ENCODE results near the gene PLEKHH2.

PLEKHH2 gene

DNA sequence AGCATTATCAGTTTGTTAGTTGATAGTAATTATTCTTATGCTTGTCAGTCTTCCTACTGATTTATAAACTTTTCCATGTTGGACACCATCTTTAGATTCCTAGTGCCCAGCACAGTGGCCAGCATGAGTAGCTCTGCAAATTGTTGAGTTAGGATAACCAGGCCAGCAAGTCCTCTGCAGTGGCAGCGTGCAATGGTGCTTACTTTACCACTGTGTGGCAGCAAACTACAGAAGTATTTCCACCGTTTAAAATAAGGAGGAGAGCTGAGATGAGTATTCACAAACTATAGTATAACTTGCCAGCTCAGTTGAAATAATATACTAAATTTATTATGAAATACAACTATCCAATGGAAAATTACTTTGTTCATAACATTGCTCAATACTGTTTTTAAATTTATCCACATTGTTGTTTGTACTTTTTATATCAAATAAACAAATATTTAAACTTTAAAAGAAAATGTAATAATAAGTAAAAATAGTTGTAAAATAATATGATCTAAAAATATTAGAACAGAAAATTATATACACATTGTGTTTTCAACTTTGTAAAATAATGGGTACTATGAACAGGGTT is 31.9 kb upstream of the PLEKHH2 start:
- peak; percentile 35 for DNase-seq (ENCODE audit: extremely low read depth, low read depth)
- no peak overlapping the region for H3K4me3 ChIP-seq (replicated peaks; ENCODE audit: low read depth, low read length)
- TF ChIP-seq, protein P1, sequence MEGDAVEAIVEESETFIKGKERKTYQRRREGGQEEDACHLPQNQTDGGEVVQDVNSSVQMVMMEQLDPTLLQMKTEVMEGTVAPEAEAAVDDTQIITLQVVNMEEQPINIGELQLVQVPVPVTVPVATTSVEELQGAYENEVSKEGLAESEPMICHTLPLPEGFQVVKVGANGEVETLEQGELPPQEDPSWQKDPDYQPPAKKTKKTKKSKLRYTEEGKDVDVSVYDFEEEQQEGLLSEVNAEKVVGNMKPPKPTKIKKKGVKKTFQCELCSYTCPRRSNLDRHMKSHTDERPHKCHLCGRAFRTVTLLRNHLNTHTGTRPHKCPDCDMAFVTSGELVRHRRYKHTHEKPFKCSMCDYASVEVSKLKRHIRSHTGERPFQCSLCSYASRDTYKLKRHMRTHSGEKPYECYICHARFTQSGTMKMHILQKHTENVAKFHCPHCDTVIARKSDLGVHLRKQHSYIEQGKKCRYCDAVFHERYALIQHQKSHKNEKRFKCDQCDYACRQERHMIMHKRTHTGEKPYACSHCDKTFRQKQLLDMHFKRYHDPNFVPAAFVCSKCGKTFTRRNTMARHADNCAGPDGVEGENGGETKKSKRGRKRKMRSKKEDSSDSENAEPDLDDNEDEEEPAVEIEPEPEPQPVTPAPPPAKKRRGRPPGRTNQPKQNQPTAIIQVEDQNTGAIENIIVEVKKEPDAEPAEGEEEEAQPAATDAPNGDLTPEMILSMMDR (IDR thresholded peaks at IDR 0.05; ENCODE audit: low read depth, low read length, missing control alignments): peak; percentile 60

DNA sequence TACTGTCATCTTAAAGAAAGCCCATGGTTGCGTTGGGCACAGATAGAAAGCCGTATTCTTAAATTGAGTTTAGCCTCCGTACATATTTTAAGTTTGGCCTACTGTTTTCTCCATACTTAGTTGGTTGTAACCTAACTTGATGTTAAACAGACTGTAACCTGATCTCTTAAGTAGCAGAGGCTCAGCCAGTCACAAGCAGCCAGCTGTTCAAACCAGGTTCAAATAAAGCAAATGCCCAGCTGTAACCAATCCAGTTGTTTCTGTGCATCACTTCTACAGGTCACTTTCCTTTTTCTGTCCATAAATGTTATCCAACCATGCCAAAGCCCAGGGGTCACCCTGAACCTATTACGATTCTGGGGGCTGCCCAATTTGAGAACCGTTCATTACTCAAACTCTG is 31.2 kb upstream of the PLEKHH2 start:
- TF ChIP-seq, protein P1 (IDR thresholded peaks at IDR 0.05; ENCODE audit: low read depth, low read length, missing control alignments): no peak
- DNase-seq (ENCODE audit: extremely low read depth, low read depth): no peak
- no peak overlapping the region for H3K4me3 ChIP-seq (replicated peaks; ENCODE audit: low read depth, low read length)

DNA sequence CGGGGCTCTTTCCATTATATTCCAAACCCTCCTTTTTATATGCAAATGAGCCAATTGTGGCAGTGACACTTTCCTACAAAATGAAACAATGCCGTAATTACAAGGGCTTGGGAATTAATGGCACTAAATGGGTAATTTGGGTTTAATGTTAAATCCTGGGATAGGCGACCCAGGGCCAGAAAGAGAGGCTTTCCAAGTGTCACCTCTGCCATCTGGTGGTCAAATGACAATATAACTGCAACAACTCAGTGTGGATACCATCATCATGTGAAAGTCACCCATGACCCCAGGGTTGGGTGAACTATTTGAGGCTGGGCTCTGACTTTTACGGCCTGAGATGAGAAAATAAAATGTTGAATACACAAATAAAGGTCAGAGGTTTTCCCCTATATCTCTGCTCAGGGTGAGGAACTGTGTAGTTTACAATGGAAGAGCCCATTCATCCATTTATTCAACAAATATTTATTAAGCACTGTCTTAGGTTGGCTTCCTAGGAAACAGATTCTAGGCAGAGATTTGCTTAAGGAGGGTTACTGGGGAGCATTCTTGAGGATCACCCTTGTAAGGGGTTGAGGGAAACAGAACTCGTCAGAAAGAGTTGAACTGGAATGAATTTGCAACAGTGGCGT is 27.7 kb upstream of the PLEKHH2 start:
- no peak overlapping the region for H3K4me3 ChIP-seq (replicated peaks; ENCODE audit: low read depth, low read length)
- TF ChIP-seq, protein P1 (IDR thresholded peaks at IDR 0.05; ENCODE audit: low read depth, low read length, missing control alignments): peak; percentile 68

DNA sequence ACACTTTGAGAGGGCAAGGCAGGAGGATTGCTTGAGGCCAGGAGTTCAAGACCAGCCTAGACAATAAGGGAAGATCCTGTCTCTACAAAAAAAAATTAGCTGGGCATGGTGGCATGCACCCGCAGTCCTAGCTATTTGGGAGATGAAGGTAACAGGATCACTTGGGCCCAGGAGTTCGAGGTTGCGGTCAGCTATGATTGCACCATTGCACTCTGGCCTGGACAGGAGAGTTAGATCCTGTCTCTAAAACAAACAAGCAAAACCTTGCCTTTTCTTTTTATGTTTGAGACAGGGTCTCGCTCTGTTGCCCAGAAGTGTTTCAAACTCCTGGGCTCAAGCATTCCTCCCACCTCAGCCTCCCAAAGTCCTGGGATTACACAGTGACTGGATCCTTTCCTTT is 26.7 kb upstream of the PLEKHH2 start:
- TF ChIP-seq, protein P1 (IDR thresholded peaks at IDR 0.05; ENCODE audit: low read depth, low read length, missing control alignments): no peak
- no peak overlapping the region for H3K4me3 ChIP-seq (replicated peaks; ENCODE audit: low read depth, low read length)
- DNase-seq (ENCODE audit: extremely low read depth, low read depth): no peak

More for the DNA sequence above, 27.7 kb upstream of the PLEKHH2 start:
- no peak for DNase-seq (ENCODE audit: extremely low read depth, low read depth)

DNA sequence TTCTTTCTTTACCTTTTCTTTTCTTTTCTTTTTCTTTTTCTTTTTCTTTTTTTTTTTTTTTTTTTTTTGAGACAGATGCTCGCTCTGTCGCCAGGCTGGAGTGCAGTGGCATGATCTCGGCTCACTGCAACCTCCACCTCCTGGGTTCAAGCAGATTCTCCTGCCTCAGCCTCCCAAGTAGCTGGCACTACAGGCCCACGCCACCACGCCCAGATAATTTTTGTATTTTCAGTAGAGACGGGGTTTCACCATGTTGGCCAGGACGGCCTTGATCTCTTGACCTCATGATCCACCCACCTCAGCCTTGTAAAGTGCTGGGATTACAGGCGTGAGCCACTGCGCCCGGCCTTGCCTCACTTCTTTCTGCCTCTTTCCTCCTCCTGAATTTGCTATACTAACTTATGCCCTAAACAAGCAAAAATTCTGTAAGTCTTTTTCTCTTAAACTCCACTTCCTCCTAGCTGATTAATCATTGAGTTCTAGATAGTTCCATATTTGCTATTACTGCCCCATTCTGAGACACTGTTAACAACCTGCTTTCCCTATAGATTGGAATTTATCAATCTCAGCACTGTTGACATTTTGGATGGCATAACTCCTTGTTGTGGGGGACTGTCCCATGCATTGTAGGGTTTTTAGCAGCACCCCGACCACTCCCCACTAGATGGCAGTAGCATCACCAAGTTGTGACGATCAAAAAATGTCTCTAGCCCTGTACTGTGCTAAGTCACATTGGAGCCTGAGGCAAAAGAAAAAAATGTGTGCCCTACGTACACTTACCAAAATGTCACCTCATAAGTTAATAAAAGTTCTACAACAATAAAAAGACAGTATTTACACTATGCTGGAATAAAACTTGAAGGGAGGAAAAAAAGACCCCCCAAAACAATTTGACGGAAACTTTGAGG is 24.8 kb upstream of the PLEKHH2 start:
- no peak overlapping the region for H3K4me3 ChIP-seq (replicated peaks; ENCODE audit: low read depth, low read length)
- TF ChIP-seq, protein P1 (IDR thresholded peaks at IDR 0.05; ENCODE audit: low read depth, low read length, missing control alignments): peak; percentile 90
- DNase-seq (ENCODE audit: extremely low read depth, low read depth): peak; percentile 77

DNA sequence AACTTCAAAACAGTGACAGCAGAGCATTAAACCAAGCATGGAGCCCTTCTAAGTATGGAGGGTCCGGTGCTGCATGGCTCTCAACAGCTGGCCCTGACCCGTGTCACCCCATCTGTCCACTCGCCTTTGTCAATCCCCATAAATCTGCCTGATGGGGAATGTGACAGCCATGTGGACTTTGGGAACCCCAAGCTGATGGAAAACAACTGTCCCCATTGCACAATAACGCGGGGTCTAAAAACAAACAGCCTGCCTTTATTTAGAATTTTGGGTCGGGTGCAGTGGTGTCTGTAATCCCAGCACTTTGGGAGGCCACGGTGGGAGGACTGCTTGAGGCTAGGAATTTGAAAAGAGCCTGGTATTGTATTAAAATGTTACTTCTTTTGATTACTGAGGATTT is 24.1 kb upstream of the PLEKHH2 start:
- H3K4me3 ChIP-seq (replicated peaks; ENCODE audit: low read depth, low read length): no peak overlapping the region
- no peak for DNase-seq (ENCODE audit: extremely low read depth, low read depth)
- TF ChIP-seq, protein P1 (IDR thresholded peaks at IDR 0.05; ENCODE audit: low read depth, low read length, missing control alignments): no peak
